ENCODE measurements around the gene SSBP4.

- no peak for TF ChIP-seq POLR2AphosphoS5 (IDR thresholded peaks at IDR 0.05; ENCODE audit: low read depth, low read length)
- no peak for TF ChIP-seq POLR2A (IDR thresholded peaks at IDR 0.05; ENCODE audit: control extremely low read depth in 1 of 2, low read depth in 2 of 2, low read length in 2 of 2)
- no peak for TF ChIP-seq GTF2F1 (IDR thresholded peaks at IDR 0.05; ENCODE audit: borderline replicate concordance, low read depth, low read length)
- no peak for TF ChIP-seq TBP (IDR thresholded peaks at IDR 0.05; ENCODE audit: low read depth, low read length)
- TF ChIP-seq, protein P1, sequence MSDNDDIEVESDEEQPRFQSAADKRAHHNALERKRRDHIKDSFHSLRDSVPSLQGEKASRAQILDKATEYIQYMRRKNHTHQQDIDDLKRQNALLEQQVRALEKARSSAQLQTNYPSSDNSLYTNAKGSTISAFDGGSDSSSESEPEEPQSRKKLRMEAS (IDR thresholded peaks at IDR 0.05): no peak
- no peak for TF ChIP-seq EZH2 (IDR thresholded peaks at IDR 0.05; ENCODE audit: low read depth, low read length, severe bottlenecking)
- TF ChIP-seq PHF8 (conservative IDR thresholded peaks at IDR 0.05; ENCODE audit: low read depth, low read length): no peak
- TF ChIP-seq CBX5 (IDR thresholded peaks at IDR 0.05; ENCODE audit: low read depth, low read length): no peak
- TF ChIP-seq CREB1 (IDR thresholded peaks at IDR 0.05): no peak
- TF ChIP-seq, protein P2, sequence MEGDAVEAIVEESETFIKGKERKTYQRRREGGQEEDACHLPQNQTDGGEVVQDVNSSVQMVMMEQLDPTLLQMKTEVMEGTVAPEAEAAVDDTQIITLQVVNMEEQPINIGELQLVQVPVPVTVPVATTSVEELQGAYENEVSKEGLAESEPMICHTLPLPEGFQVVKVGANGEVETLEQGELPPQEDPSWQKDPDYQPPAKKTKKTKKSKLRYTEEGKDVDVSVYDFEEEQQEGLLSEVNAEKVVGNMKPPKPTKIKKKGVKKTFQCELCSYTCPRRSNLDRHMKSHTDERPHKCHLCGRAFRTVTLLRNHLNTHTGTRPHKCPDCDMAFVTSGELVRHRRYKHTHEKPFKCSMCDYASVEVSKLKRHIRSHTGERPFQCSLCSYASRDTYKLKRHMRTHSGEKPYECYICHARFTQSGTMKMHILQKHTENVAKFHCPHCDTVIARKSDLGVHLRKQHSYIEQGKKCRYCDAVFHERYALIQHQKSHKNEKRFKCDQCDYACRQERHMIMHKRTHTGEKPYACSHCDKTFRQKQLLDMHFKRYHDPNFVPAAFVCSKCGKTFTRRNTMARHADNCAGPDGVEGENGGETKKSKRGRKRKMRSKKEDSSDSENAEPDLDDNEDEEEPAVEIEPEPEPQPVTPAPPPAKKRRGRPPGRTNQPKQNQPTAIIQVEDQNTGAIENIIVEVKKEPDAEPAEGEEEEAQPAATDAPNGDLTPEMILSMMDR (IDR thresholded peaks at IDR 0.05; ENCODE audit: control extremely low read depth in 1 of 3, insufficient read depth in 1 of 3, low read depth in 1 of 3, low read length in 3 of 3): no peak
- no peak for TF ChIP-seq EGR1 (IDR thresholded peaks at IDR 0.05; ENCODE audit: borderline replicate concordance, low read depth, low read length)
Observed at GRCh38 chr19:18392417-18392816, 26.8 kb upstream of the SSBP4 start.

Measured in H1 (cell line).